ACC112 (cell line): ENCODE results near the gene SLAMF6.
"Not testable (repeated sequence)": the region's sequence is repeated elsewhere in the genome, so short reads cannot be mapped to it uniquely, and the experiment has no call there.

ENCODE experiments used
- H2AFZ ChIP-seq: fragments of 200-600 bp; sonication (generic); one replicate; pipeline ENCODE4 v1.6.0; 2017; ENCODE audit warnings: antibody characterized with exemption, low read length; ENCODE audit not compliant: unreplicated experiment
- H3K27ac ChIP-seq: fragments of 200-600 bp; sonication (generic); 2 replicates; pipeline ENCODE4 v1.5.1; 2014; ENCODE audit warnings: low read depth, mild to moderate bottlenecking, antibody characterized with exemption, low read length, moderate library complexity
- H3K27me3 ChIP-seq: fragments of 200-600 bp; sonication (generic); 2 replicates; pipeline ENCODE4 v1.6.1; 2014; ENCODE audit warnings: mild to moderate bottlenecking, antibody characterized with exemption, low read length, moderate library complexity, mixed read lengths; ENCODE audit not compliant: insufficient read depth
- H3K36me3 ChIP-seq: fragments of 200-600 bp; sonication (generic); 2 replicates; pipeline ENCODE4 v1.6.1; 2016; ENCODE audit warnings: mild to moderate bottlenecking, antibody characterized with exemption, low read length, moderate library complexity, mixed read lengths; ENCODE audit not compliant: insufficient read depth
- H3K4me1 ChIP-seq: fragments of 200-600 bp; sonication (generic); one replicate; pipeline ENCODE4 v1.6.1; 2016; ENCODE audit warnings: low read length, mixed read lengths; ENCODE audit not compliant: insufficient read depth, unreplicated experiment, control insufficient read depth
- H3K4me3 ChIP-seq: fragments of 200-600 bp; sonication (generic); 2 replicates; pipeline ENCODE4 v1.5.1; 2014; ENCODE audit warnings: mild to moderate bottlenecking, low read depth, low read length
- H3K79me2 ChIP-seq: fragments of 200-600 bp; sonication (generic); one replicate; pipeline ENCODE4 v1.6.0; 2016; ENCODE audit warnings: low read length; ENCODE audit not compliant: control insufficient read depth, unreplicated experiment, insufficient read depth

SLAMF6 gene

DNA sequence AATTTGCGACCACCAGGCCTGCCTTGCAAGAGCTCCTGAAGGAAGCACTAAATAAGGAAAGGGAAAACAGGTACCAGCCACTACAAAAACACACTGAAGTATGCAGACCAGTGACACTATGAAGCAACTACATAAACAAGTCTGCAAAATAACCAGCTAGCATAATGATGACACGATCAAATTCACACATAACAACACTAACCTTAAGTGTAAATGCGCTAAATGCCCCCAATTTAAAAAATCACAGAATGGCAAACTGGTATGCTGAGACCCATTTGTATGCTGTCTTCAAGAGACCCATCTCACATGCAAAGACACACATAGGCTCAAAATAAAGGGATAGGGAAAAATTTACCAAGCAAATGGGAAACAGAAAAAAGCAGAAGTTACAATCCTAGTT is 36.4 kb upstream of the SLAMF6 start:
- H3K4me1 ChIP-seq, H2AFZ ChIP-seq, H3K4me3 ChIP-seq, H3K36me3 ChIP-seq, H3K79me2 ChIP-seq, H3K27ac ChIP-seq: not testable (repeated sequence)
- H3K27me3 ChIP-seq, result peaks cover 22% of the 10 kb centered on the region; the same call in 1 of the 2 replicates

DNA sequence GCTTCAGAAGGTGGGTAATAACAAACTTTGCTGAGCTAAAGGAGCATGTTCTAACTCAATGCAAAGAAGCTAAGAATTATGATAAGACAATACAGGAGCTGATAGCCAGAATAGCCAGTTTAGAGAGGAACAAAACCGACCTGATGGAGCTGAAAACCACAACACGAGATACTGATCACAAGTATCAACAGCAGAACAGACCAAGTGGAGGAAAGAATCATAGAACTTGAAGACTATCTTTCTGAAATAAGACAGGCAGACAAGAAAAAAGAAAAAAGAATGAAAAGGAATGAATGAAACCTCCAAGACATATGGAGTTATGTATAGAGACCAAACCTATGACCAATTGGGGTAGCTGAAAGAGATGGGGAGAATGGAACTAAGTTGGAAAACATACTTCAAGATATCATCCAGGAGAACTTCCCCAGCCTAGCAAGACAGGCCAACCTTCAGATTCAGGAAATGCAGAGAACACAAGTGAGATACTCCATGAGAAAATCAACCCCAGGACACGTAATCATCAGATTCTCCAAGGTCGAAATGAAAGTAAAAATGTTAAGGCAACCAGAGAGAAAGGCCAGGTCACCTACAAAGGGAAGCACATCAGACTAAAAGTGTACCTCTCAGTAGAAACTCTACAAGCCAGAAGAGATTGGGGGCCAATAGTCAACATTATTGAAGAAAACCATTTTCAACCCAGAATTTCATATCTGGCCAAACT is 35.8 kb upstream of the SLAMF6 start:
- Histone ChIP-seq H3K36me3 (no peaks in the 10 kb centered on the region), H2AFZ (no peak overlapping the region), H3K79me2 (no peaks in the 10 kb centered on the region), H3K27ac (no peak overlapping the region), H3K4me1 (no peaks in the 10 kb centered on the region), H3K27me3 (peaks cover 21% of the 10 kb centered on the region; the same call in 1 of the 2 replicates), H3K4me3 (no peak overlapping the region)

DNA sequence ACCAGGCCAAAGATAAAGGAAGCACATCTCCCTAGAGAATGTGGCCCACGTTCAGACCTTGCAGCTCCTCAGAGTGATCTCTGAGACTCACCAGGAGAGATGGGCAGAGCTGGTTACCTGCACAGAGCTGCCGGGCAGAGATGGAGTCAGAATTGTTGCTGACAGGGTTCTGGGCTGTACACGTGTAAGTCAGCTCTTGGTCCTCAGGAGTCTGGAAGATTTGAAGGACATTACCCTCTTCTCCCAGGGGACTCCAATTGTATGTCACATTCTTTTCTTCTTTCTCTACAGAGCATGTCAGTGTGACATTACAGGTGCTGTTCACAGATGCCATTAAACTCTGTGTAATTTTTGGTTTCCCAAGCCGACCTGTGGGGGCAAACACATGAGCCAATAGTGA is 30.7 kb upstream of the SLAMF6 start:
- Histone ChIP-seq H3K79me2 (no peaks in the 10 kb centered on the region), H2AFZ (no peak overlapping the region), H3K36me3 (no peaks in the 10 kb centered on the region), H3K4me1 (no peaks in the 10 kb centered on the region), H3K27me3 (peaks cover 24% of the 10 kb centered on the region; the same call in 1 of the 2 replicates), H3K27ac (no peak overlapping the region), H3K4me3 (no peak overlapping the region)

- no peaks in the 10 kb centered on the region for H3K4me1 ChIP-seq
- H3K4me3 ChIP-seq, result no peak overlapping the region
- no peaks in the 10 kb centered on the region for H3K79me2 ChIP-seq
- H3K36me3 ChIP-seq, result no peaks in the 10 kb centered on the region
- peaks cover 24% of the 10 kb centered on the region; the same call in 1 of the 2 replicates for H3K27me3 ChIP-seq
- H3K27ac ChIP-seq, result no peak overlapping the region
- no peak overlapping the region for H2AFZ ChIP-seq
Observed at GRCh38 chr1:160552425-160552824, 29.4 kb upstream of the SLAMF6 start.

- Histone ChIP-seq H3K27ac (no peak overlapping the region), H3K27me3 (0 out of 2 replicates have a peak, but pooled peaks cover 14% of the 10 kb centered on the region), H3K4me3 (no peak overlapping the region), H3K4me1 (no peaks in the 10 kb centered on the region), H2AFZ (no peak overlapping the region), H3K79me2 (no peaks in the 10 kb centered on the region), H3K36me3 (no peaks in the 10 kb centered on the region)
Observed at GRCh38 chr1:160550572-160551034, 27.5 kb upstream of the SLAMF6 start.

DNA sequence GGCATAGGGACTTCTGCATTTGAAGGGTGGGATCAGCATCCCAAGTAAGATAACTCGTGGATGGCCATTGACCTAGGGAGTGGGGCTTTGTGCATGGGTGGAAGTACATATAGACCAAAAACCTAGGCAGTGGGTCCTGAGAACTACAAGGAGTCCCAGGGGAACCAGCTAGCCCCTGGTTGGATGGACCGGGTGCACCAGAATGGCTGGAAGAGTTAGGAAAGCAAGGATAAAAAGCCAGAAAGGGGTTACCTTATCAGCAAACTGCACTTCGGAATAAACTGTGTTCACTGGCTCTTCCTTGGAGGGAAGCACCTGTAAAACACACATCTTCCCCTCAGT is 26.6 kb upstream of the SLAMF6 start:
- no peak overlapping the region for H3K27ac ChIP-seq
- no peaks in the 10 kb centered on the region for H3K79me2 ChIP-seq
- no peaks in the 10 kb centered on the region for H3K36me3 ChIP-seq
- no peak overlapping the region for H3K4me3 ChIP-seq
- H3K4me1 ChIP-seq, result no peaks in the 10 kb centered on the region
- H3K27me3 ChIP-seq, result 0 out of 2 replicates have a peak, but pooled peaks cover 11% of the 10 kb centered on the region
- H2AFZ ChIP-seq, result no peak overlapping the region

- Histone ChIP-seq H3K4me3 (no peak overlapping the region), H3K36me3 (no peaks in the 10 kb centered on the region), H3K79me2 (no peaks in the 10 kb centered on the region), H3K4me1 (no peaks in the 10 kb centered on the region), H3K27me3 (0 out of 2 replicates have a peak, but pooled peaks cover 7% of the 10 kb centered on the region), H3K27ac (no peak overlapping the region), H2AFZ (no peak overlapping the region)
Observed at GRCh38 chr1:160548960-160549664, 26.1 kb upstream of the SLAMF6 start.

- Histone ChIP-seq H3K4me3 (no peak overlapping the region), H3K36me3 (no peaks in the 10 kb centered on the region), H3K27ac (no peak overlapping the region), H3K4me1 (no peaks in the 10 kb centered on the region), H3K27me3 (0 out of 2 replicates have a peak, but pooled peaks cover 7% of the 10 kb centered on the region), H3K79me2 (no peaks in the 10 kb centered on the region), H2AFZ (no peak overlapping the region)
Observed at GRCh38 chr1:160548183-160548582, 25.1 kb upstream of the SLAMF6 start.

DNA sequence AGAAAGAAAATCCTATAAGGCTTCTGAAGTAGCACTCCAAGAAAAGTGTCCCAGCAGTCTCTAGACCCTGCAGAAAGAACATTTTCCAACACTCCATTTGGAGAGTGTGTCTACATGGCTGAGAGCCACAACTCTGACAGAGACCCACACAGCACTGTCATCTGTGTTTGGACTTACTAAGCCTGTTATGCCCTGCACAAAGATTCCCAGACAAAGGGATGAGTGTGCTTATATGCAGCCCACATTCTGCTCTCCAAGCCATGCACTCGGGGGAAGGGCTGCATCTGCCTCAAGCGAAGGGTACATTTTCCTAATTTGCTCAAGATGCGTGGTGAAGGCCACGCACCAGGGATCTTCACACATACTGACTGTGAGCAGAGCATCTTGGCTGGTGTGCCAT is 24.4 kb upstream of the SLAMF6 start:
- H3K27me3 ChIP-seq, result 0 out of 2 replicates have a peak, but pooled peaks cover 7% of the 10 kb centered on the region
- H3K4me1 ChIP-seq, result no peaks in the 10 kb centered on the region
- no peak overlapping the region for H3K4me3 ChIP-seq
- H3K79me2 ChIP-seq, result no peaks in the 10 kb centered on the region
- H3K36me3 ChIP-seq, result no peaks in the 10 kb centered on the region
- H2AFZ ChIP-seq, result no peak overlapping the region
- H3K27ac ChIP-seq, result no peak overlapping the region

DNA sequence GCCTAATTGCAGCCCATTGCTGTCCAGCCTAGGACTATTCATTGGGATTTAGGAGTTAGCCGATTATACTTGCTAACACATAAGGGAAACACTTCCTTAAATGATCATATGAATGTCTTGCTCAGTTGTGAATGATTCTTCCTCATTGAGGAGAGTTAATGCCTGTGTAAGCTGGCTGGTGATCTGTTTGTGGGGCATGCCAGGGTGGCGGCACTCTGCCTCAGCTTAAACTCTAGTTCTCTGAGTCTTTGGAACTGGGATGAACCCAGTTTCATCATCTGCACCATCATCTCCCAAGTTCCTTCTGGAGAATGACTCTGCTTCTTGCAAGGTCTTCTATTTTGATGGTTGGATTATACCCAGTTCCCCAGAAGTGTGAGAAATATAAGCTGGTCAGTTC is 23.9 kb upstream of the SLAMF6 start:
- H3K4me3 ChIP-seq, result no peak overlapping the region
- no peak overlapping the region for H3K27ac ChIP-seq
- H3K79me2 ChIP-seq, result no peaks in the 10 kb centered on the region
- 0 out of 2 replicates have a peak, but pooled peaks cover 7% of the 10 kb centered on the region for H3K27me3 ChIP-seq
- H2AFZ ChIP-seq, result no peak overlapping the region
- no peaks in the 10 kb centered on the region for H3K36me3 ChIP-seq
- no peaks in the 10 kb centered on the region for H3K4me1 ChIP-seq

GRCh38 chr1:160544647-160545046 is 21.6 kb upstream of the SLAMF6 start:
- Histone ChIP-seq H3K4me1 (no peaks in the 10 kb centered on the region), H3K27ac (no peak overlapping the region), H3K36me3 (no peaks in the 10 kb centered on the region), H3K27me3 (0 out of 2 replicates have a peak, but pooled peaks cover 7% of the 10 kb centered on the region), H3K79me2 (no peaks in the 10 kb centered on the region), H3K4me3 (no peak overlapping the region), H2AFZ (no peak overlapping the region)
